ENCODE data around the gene SSR3. TPM values are rescaled to one million over a fixed set of nuclear protein-coding genes. Genes with fewer than 3 reads are reported as not detected.
A peak's percentile ranks its signal among the peaks of the same experiment; 100 is the strongest.
"Not testable (repeated sequence)": the region's sequence is repeated elsewhere in the genome, so short reads cannot be mapped to it uniquely, and the experiment has no call there.

The SSR3 gene
- 159 TPM for polyA plus RNA-seq (ENCODE audit: insufficient read length)
- long read RNA-seq, donor 1, transcript SSR3-201 (5 exons, 3,716 nt) = major isoform, 76 of 85 reads
- long read RNA-seq, donor 1, partial matches to known transcripts = 0 of 85 reads
- long read RNA-seq, donor 1, other reads (novel, unspliced or antisense) = 0 of 85 reads
- long read RNA-seq, donor 2, transcript SSR3-201 (5 exons, 3,716 nt) = major isoform, 83 of 127 reads
- long read RNA-seq, donor 2, partial matches to known transcripts = 39 of 127 reads
- long read RNA-seq, donor 2, other reads (novel, unspliced or antisense) = 0 of 127 reads
- long read RNA-seq, donor 3, transcript SSR3-201 (5 exons, 3,716 nt) = major isoform, 47 of 64 reads
- long read RNA-seq, donor 3, partial matches to known transcripts = 11 of 64 reads
- long read RNA-seq, donor 3, other reads (novel, unspliced or antisense) = 0 of 64 reads
- long read RNA-seq, donor 4, transcript SSR3-201 (5 exons, 3,716 nt) = major isoform, 6 of 7 reads
- long read RNA-seq, donor 4, partial matches to known transcripts = 0 of 7 reads
- long read RNA-seq, donor 4, other reads (novel, unspliced or antisense) = 0 of 7 reads
- long read RNA-seq, donor 5, transcript SSR3-201 (5 exons, 3,716 nt) = major isoform, 119 of 155 reads
- long read RNA-seq, donor 5, partial matches to known transcripts = 25 of 155 reads
- long read RNA-seq, donor 5, other reads (novel, unspliced or antisense) = 6 of 155 reads
- long read RNA-seq, donor 6, transcript SSR3-201 (5 exons, 3,716 nt) = major isoform, 66 of 82 reads
- long read RNA-seq, donor 6, partial matches to known transcripts = 5 of 82 reads
- long read RNA-seq, donor 6, other reads (novel, unspliced or antisense) = 5 of 82 reads
- long read RNA-seq, donor 7, transcript SSR3-201 (5 exons, 3,716 nt) = major isoform, 82 of 102 reads
- long read RNA-seq, donor 7, transcript SSR3-204 (4 exons, 873 nt) = minor isoform, 5 of 102 reads
- long read RNA-seq, donor 7, partial matches to known transcripts = 8 of 102 reads
- long read RNA-seq, donor 7, other reads (novel, unspliced or antisense) = 5 of 102 reads
- long read RNA-seq, donor 8, transcript SSR3-201 (5 exons, 3,716 nt) = major isoform, 28 of 32 reads
- long read RNA-seq, donor 8, partial matches to known transcripts = 0 of 32 reads
- long read RNA-seq, donor 8, other reads (novel, unspliced or antisense) = 0 of 32 reads

DNA sequence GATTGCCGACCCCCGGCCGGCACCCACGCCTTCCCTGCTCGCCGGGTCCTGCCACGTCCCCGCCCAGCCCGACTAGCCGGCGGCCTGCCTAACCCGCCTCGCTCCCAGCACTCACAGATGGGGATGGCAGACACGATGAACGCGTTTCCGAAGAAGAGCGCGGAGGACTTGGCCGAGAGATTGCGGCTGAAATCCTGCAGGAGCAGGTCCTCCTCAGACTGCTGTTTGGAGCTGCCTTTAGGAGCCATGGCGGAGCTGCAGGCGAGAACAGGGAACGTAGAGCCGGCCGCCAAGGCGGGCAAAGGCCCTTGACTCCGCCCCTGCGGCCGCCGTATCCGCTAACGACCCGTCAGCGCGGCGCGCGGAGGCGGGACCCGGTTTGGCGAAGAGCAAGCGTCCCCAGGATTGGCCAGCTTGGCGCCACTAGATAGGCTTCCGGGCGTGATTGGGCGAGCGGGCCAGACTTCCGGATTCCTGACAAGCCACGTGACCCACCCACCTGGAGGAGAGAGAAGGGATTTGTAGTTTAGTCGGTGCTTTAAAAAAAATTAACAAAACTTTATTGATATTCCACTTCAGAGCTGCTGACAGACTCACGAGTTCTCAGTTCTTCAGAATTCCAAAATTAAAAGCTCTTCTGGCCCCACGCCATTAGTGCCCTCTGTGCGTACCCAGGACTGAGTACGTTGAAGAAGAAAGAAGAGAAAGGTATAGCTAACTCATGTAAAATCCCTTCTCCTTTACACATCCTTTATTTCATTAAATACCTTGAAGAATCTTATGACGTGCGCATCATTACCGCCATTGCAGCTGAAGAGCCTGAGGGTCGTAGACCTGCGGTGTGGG, at the start of gene SSR3:
SSR3 (minus strand) TSS at position 276 of the 846 bp plus-strand sequence; CDS start at position 248, 28 bp downstream.
- DNase-seq = peak; percentile 98

DNA sequence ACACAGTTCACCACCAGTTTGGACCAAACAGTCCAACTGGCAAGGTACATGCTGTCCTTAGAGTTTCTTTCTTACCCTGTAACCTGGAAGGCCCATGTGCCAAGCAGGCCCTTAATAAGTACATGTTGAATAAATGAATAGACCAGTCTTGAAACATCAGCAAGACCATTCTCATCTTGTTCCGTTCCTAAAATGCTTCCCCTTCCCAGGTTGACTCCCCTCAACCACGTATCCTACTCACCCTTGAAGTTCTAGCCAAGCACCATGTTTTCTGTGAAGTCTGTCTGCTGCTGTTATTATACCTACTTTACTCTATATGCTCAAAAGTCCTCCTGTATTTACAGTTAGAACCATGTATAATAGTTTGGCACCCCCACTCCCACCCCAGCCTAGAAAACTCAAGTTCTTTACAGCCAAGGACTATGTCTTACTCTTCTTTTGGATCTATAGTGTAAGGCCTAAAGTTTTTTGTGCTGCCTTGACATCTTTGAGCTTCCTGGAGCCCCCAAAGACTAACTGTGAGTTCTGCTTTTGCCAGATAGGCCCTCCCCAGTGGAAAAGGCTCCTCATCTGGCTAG, 49.2 kb upstream of the SSR3 start:
- no peak for DNase-seq

DNA sequence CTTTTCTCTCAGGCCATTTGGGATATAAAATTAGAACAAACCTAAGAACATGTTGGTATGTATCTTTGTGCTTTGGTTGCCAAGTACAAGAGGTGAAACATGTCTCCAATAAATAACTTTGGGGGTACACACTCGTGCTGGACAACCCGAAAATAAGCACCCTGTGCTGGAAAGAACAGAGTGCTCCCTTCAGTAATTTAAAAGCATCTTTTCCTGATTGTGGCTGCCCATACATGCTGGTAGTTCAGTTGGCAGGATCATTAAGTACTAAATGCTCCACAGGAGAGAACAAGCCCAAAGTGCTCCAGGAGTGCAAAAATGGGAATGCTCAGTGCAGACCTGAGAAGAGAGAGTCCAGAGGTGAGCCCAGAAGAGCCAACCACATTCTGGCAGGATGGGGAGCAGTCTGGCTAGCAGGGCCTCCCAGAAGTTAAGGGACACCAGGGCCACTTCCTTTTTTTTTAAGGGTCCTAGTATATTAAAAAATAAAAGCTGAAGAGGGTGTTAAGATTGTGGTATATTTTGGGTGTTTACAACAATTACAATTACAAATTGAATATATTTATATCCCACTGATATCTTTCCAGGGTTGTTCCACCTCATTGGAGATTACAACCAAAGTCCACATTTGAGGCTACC, 48.6 kb upstream of the SSR3 start:
- no peak for DNase-seq

DNA sequence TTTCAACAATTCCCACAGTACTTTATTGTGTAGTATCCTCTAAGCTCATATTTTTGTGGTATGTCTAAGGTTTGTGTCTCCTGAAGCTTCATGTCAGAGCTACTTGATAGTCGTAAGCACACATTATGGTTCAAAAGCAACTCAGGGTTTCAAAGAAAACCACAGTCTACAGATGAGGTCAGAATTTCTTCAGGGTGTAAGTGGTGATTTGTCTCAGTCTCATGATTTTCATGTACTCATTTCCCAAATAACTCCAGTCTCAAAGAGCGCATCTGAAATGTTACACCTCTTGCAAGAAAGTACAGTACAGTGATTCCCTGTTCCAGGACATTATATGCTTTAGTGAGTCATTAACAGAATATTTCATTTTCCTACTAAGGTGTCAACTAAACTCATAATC, 47.5 kb upstream of the SSR3 start:
- no peak for DNase-seq

DNA sequence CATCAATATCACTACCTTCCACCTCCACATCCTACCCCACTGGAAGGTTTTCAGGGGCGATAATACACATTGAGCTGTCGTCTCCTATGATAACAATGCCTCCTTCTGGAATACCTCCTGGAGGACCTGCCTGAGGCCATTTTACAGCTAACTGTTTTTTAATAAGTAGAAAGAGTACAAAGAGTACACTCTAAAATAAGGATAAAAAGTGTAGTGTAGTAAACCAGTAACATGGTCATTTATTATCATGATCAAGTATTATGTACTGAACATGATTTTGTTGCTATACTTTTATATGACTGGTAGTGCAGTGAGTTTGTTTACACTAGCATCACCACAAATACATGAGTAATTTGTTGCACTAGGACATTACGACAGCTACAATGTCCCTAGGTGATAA, 46.6 kb upstream of the SSR3 start:
- DNase-seq = no peak

DNA sequence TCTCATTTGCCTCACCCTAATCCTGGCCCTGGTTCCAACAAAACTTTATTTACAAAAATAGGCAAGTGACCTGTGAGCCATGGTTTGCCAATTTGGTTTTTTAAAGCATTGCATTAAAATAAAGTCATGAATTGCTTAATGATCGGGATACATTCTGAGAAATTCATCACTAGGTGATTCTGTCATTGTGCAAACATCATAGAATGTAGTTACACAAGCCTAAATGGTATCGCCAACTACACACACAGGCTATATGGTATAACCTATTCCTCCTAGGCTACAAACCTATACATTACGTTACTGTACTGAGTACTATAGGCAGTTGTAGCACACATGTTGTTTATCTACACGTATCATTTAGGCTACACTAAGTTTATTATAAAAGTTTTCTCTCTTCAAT, 45.9 kb upstream of the SSR3 start:
- no peak for DNase-seq

DNA sequence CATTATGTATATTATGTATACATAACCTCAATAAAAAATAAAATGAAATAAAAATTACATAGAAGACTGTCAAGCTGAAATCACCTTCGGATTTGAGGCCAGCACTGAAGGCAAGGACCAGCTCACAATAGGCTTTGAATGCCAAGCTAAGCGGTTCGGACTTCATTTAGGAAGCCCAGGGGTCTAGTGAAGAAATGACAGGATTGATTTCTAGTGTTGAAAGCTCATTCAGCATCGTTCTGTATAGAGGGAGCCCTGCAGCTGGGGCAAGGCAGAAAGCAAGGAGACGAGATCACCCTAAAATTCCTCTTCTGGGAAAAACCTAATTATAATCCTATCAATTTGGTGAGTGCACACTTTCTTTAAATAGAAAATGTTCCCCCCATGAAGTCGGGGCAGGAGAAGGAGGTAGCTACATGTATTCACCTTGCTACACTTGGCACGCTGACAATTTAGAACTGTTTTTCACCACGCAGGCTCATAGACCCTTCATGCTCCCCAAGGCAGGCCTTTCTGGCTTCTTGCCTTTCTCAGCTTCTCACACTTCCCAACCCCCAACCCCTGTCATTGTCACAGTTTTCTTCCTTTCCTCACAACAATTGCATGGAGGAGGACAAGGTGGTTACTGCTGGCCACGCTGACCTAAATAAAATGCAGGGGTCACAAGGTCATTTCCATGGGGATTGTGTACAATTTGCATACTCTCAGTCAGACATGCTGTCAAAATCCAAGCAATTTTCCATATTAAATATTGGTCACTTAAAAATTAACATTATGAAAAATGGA, 44.4 kb upstream of the SSR3 start:
- no peak for DNase-seq

DNA sequence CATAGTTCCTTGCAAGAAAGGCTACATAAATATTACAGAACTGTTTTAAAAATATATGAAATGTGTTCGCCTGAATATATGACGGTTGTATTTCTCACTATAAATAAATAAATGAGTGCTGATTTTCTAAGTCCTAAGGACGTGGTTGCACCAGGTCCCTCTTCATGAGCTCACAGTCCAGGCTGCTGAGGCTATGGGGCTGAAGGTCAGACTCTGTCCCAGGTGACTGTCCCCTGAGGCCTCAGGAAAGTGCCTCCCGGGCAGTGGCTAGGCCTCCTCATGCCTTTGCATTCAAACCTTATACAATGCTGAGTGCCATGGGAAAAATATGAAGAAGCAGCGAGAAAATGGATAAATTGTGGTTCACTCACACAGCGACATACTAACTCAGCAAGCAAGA, 43.5 kb upstream of the SSR3 start:
- DNase-seq = no peak

DNA sequence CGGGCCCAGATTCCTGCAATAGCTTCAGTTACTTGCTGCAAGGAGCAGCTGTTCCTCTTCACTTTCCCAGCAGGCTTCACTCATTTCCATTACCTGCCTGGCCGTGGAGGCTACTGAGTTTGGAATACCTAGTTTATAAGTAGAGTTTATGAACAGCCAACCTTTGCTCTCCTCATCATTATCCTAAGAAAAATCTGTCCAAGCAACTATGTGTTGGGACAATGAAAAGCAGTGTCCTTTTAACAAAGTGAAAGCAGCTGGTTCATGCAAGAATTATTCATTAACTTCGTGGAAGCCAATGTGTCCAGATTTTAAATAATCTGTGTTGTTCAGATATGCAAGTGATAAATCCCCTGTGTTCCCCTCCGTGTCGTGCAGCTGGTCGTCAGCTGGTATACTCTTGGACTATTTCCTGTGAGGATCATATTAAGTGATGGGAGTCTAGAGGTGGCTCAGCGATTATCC, 39.3 kb upstream of the SSR3 start:
- DNase-seq = no peak

DNA sequence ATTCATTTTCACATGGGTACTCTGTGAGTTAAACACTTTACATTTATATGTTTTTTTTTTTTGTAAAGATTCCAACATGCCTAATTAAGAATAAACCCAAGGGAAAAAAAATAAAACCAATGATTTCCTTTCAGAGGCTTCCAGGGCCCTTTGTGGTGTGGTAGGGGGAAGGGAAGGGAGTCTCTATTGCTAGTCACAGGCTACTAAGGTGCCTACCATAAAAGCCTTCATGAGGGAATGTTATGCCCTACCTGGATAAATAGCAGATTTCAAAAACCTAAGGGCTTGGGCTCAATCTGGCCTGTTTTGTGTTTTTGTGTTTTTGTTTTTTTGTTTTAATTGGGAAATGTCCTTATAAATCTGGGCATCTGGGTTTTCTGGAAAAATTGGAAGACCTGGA, 38.9 kb upstream of the SSR3 start:
- DNase-seq = no peak

DNA sequence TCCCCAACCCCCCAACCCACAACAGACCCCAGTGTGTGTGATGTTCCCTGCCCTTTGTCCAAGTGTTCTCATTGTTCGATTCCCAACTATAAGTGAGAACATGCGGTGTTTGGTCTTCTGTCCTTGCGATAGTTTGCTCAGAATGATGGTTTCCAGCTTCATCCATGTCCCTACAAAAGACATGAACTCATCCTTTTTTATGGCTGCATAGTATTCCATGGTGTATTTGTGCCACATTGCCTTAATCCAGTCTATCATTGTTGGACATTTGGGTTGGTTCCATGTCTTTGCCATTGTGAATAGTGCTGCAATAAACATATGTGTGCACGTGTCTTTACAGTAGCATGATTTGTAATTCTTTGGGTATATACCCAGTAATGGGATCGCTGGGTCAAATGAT, 34.9 kb upstream of the SSR3 start:
- DNase-seq = not testable (repeated sequence)

DNA sequence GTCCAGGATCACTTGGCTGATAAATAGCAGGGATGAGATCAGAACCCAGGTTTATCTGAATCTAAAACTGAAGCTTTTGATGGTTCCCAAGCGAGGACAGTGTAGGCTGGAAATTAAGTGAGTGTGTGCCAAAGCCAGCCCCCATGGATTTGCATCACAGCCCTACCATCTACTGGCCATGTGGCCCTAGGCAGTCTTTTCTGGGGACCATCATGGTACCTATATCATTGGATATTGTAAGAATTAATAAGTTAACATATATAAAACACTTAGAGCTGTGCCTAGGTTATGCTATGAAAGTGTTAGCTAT, 32.8 kb upstream of the SSR3 start:
- no peak for DNase-seq

DNA sequence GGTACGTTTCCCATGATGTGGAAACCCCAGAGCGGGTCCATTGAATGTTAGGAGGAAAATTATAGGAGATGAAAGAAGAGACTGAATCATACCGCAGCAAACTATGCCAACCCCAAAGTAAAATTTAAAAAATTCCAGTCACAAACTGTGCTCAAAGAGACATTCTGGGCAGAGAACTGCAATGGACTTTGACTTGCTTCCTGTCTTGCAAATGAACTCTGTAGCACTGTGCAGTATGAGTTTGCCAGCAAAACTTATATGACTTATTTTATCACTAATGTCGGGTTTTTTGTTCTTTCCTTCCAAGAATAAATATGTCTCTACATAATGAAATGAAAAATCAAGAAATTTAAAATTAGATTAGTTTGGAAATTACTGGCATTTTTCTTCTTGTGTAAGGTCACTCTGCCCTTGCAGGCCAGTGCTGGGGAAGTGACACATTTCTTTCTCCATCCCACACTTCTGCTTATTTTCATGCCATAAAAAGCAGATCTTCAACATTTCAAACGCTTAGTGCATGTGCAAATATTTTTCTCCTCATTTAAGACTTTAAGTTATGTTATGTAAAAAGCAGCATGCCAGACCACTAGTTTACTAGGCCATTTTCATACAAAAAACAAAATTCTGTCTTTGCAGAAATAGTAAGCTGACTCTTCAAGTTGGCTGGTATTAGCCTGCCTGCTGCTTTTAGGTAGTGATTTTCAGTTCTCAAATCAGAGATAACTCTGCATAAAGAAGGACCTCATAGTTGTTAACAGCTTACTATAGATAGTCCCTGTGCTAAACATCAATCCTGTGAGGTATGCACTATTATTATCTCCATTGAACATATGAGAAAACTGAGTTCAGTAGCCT, 32.2 kb upstream of the SSR3 start:
- DNase-seq = no peak

DNA sequence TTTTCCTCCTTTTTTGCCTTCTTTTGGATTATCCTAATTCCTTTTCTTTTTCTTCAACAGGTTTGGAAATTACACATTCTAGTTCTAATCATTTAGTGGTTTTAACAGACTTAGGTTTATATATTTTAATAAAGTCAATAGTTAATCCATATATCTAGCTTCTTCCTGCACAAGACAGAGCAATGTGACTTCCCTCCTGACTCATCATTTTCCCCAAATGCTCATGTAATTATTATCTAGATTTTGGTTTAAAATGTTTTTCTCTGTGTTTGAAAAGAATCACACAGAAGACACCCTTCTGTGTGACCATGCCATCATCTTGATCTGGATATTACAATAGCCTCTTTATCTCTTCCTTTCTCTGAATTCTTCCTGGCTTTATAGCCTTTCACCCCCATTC, 28.6 kb upstream of the SSR3 start:
- DNase-seq = no peak

DNA sequence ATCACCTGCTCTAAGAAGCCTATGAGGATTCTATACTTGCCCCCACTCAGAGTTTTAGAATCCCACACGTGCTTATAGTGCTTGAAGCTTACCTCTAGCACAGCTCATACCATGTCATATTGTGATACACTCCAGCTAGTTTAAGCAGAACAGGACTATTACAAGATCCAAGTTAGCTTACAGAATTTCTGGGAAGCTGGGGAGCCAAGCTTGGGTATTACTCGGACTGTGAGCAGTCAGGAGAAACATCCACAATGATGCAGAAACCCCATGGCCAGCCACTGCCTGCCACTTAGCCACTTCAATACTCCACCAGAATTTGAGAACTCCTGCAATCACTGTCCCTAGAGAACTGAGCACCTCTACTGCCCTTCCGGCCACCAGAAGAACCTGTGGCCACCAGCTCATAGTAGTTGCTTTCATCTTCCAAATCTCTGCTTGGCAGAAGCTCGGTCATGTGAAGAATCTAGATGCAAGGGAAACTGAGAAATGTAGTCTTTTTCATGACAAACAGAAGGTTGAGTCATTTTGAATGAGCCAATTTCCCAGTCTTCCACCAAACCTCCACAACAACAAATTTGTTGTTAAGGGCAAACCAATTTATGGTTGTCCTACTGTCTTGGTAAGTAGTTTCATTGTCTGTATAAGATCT, 27.7 kb upstream of the SSR3 start:
- DNase-seq = no peak

DNA sequence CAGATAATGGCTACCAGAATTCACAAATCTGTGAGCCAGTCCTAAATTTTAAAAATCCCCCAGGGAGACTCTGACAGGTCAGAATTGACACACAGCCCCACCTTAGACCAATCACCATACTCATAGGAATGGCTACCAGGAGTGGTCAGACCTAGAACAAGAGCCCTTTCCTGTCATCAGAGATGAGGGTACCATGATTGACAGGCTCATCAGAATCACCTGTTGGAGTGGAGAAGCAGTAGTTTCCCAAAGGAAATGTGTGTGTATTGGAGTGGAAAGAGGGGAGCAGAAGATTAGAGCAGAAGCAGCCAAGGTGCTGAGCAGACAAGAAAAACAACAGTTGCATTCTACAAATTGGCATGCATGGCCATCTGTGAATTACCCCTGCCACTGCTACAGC, 27.0 kb upstream of the SSR3 start:
- DNase-seq = no peak

DNA sequence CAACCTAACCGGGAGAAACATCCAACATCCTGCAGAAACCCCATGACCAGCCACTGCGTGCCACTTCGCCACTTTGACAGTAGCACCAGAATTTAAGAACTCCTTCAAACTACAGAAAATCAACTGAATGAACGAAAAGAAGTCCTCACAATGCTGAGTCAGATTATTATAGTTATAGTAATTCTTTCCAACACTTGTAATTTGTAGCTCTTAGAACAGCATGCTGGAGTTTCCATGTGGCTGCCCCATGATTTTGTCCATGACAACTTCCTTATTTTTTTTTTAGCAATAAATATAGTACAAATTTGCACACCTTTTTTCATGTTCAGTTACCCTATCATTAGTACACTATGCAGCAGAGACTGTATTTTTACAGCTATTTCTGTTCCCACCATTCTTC, 26.1 kb upstream of the SSR3 start:
- DNase-seq = no peak

DNA sequence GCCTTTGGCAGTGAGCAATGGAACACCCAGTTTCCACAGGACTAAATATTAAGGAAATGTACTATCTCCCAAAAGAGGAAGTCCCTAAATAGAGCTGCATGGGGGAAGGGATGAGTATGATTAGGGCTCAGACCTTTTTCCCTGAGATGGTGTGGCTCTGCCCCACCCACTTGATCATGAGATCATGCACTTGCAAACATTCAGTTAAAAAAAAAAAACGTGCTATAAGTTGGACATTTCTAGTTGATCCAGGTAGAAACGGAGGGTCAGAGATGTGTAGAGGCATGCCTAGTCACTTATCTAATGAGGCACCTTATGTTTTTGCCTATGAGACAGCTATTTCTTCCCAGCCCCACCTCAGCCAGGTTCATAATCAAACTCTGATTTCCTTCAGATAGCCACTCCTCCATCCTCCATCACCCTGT, 24.5 kb upstream of the SSR3 start:
- no peak for DNase-seq
